Stimulated activated naive B cell treated with anti-CD40 and anti-IgM and Interleukin-4, amounts not matched to agents 10 μg/mL and 1 μg/mL and 100 μg/mL, for 72 hours (primary cell): ENCODE data around the gene ADRA2B.
"Not testable (repeated sequence)": the region's sequence is repeated elsewhere in the genome, so short reads cannot be mapped to it uniquely, and the experiment has no call there.

ENCODE experiments used
- ATAC-seq, 2 donors: fragments of 150-1000 bp; cut with Tn5 transposase; replicated peaks; 2 replicates each; pipeline ENCODE4 v1.10.0; 2021; ENCODE audit warnings: moderate library complexity in 1 of 2
- DNase-seq: peaks from one replicate; pipeline ENCODE4 v3.0.0; 2021
- H3K27ac Mint-ChIP-seq: one replicate; pipeline ENCODE4 v1.8.0; 2022; ENCODE audit warnings: mild to moderate bottlenecking, mixed read lengths
- H3K27me3 Mint-ChIP-seq, 2 donors: one replicate each; pipeline ENCODE4 v1.8.0; 2022; ENCODE audit warnings: mixed read lengths in 2 of 2
- H3K36me3 Mint-ChIP-seq, 2 donors: one replicate each; pipeline ENCODE4 v1.8.0; 2022; ENCODE audit warnings: mixed read lengths in 2 of 2, mild to moderate bottlenecking in 1 of 2
- H3K4me1 Mint-ChIP-seq, 2 donors: one replicate each; pipeline ENCODE4 v1.8.0; 2022; ENCODE audit warnings: mixed read lengths in 2 of 2, mild to moderate bottlenecking in 1 of 2
- H3K4me3 Mint-ChIP-seq, 2 donors: one replicate each; pipeline ENCODE4 v1.8.0; 2022; ENCODE audit warnings: mild to moderate bottlenecking in 2 of 2, mixed read lengths in 2 of 2, moderate library complexity in 1 of 2
- H3K9me3 Mint-ChIP-seq, 2 donors: one replicate each; pipeline ENCODE4 v1.8.0; 2022; ENCODE audit warnings: mixed read lengths in 2 of 2, mild to moderate bottlenecking in 1 of 2

ADRA2B gene

DNA sequence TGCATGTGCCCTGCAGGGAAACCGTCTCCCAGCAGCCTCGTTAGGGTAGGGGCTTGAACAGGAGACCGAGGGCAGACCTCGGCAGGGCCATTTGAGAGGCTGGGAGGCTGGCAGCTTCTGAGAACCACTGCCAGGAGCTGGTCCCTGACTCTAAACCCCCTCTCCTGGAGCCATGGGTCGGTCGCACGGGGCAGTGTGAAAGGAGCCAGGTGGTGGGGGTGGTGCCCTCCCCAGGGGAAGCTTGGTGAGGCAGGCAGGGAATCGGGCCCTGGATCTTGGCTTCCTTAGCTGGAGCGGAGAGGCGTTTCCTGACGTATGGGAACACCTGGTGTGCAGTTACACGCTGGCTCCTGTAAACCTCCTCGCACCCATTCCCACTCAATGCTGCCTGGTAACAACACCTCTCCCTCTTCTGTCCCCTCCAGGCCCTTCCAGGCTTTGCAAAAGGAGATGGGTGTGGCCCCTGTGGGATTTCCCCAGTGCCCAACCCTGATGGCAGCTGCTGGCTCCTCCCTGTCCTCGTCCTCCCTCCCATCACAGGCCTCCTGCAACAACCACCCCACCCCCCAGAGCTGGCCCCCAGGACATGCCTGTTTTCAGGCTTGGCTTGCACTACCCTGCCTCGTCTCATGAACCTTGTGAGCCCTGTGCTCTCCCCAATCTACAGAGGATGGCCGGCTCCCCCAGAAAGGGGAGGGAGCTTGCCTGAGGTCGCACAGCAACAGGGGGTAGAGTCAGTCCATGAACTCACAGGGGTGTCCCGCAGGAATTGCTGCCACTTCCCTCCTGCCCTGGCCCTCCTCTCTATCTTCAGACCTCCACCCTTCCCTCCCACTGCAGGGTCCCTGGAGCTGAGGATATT is 24.4 kb downstream of the ADRA2B start:
- ATAC-seq, result no peak

GRCh38 chr2:96091141-96091710 is 25.1 kb downstream of the ADRA2B start:
- Mint-ChIP-seq H3K4me1 (no peaks in the 10 kb centered on the region), H3K27ac (no peak overlapping the region), H3K36me3 (no peaks in the 10 kb centered on the region), H3K27me3 (peaks cover 16 to 17% of the 10 kb centered on the region in 2 donors), H3K9me3 (no peaks in the 10 kb centered on the region), H3K4me3 (no peak overlapping the region)
- ATAC-seq (no peak), DNase-seq (no peak)

More for the DNA sequence above, 24.4 kb downstream of the ADRA2B start:
- no peak overlapping the region for H3K4me3 Mint-ChIP-seq
- H3K4me1 Mint-ChIP-seq, result no peaks in the 10 kb centered on the region
- peaks cover 16 to 17% of the 10 kb centered on the region in 2 donors for H3K27me3 Mint-ChIP-seq
- no peaks in the 10 kb centered on the region for H3K36me3 Mint-ChIP-seq
- DNase-seq, result no peak
- no peak overlapping the region for H3K27ac Mint-ChIP-seq
- H3K9me3 Mint-ChIP-seq, result no peaks in the 10 kb centered on the region

DNA sequence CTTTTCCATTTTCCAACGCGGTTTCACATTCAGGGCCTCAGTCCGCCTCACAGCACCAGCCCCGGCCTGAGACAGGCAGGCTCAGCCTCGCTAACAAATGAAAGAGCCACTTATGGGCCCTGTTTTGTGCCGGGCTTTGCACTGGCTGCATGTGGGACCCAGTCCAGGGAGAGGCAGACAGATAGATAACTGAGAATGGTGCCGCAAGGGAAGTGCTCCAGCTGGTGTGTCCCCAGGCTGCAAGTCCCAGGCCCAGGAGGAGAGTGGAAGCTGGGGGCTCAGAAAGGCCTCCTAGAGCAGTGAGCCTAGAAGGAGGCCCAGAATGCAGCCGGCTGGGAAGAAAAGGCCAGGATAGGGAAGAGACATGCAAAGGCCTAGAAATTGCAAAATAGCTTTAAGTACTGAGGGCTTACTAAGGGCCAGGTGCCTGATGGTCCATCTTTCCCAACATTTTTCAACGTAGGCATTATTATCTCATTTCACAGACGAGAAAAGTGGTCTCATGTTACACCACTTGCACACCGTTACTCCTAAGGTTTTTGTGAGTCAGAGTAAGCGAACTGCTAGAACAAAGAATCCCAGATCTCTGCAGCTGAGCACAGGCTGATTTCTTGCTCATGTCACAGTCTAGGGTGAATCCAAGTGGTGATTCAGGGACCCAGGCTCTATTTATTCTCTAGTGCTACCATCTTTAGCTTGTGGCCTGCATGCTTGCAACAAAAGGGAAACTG is 26.0 kb downstream of the ADRA2B start:
- Mint-ChIP-seq H3K36me3 (no peaks in the 10 kb centered on the region), H3K27me3 (peaks cover 16% of the 10 kb centered on the region in 2 donors), H3K4me1 (no peaks in the 10 kb centered on the region), H3K9me3 (no peaks in the 10 kb centered on the region), H3K27ac (no peak overlapping the region), H3K4me3 (no peak overlapping the region)
- ATAC-seq (no peak), DNase-seq (no peak)

- DNase-seq (no peak), ATAC-seq (no peak)
- Mint-ChIP-seq H3K4me1 (no peaks in the 10 kb centered on the region), H3K9me3 (no peaks in the 10 kb centered on the region), H3K27ac (no peak overlapping the region), H3K36me3 (no peaks in the 10 kb centered on the region), H3K27me3 (peaks cover 17 to 19% of the 10 kb centered on the region in 2 donors), H3K4me3 (no peak overlapping the region)
Measured at GRCh38 chr2:96089356-96090195, 26.8 kb downstream of the ADRA2B start.

GRCh38 chr2:96088340-96089335 is 27.7 kb downstream of the ADRA2B start:
- DNase-seq, result no peak

GRCh38 chr2:96087130-96087529 is 29.2 kb downstream of the ADRA2B start:
- no peak overlapping the region for H3K27ac Mint-ChIP-seq
- DNase-seq (no peak), ATAC-seq (no peak)
- H3K27me3 Mint-ChIP-seq, result peaks cover 19 to 22% of the 10 kb centered on the region in 2 donors
- H3K9me3 Mint-ChIP-seq, result no peaks in the 10 kb centered on the region
- H3K4me1 Mint-ChIP-seq, result no peaks in the 10 kb centered on the region
- H3K36me3 Mint-ChIP-seq, result no peaks in the 10 kb centered on the region
- no peak overlapping the region for H3K4me3 Mint-ChIP-seq

More at GRCh38 chr2:96088340-96089335, 27.7 kb downstream of the ADRA2B start:
- H3K4me1 Mint-ChIP-seq, result no peaks in the 10 kb centered on the region
- H3K36me3 Mint-ChIP-seq, result no peaks in the 10 kb centered on the region
- no peak for ATAC-seq
- no peak overlapping the region for H3K4me3 Mint-ChIP-seq
- H3K27me3 Mint-ChIP-seq, result peaks cover 21 to 24% of the 10 kb centered on the region in 2 donors
- no peak overlapping the region for H3K27ac Mint-ChIP-seq
- no peaks in the 10 kb centered on the region for H3K9me3 Mint-ChIP-seq

DNA sequence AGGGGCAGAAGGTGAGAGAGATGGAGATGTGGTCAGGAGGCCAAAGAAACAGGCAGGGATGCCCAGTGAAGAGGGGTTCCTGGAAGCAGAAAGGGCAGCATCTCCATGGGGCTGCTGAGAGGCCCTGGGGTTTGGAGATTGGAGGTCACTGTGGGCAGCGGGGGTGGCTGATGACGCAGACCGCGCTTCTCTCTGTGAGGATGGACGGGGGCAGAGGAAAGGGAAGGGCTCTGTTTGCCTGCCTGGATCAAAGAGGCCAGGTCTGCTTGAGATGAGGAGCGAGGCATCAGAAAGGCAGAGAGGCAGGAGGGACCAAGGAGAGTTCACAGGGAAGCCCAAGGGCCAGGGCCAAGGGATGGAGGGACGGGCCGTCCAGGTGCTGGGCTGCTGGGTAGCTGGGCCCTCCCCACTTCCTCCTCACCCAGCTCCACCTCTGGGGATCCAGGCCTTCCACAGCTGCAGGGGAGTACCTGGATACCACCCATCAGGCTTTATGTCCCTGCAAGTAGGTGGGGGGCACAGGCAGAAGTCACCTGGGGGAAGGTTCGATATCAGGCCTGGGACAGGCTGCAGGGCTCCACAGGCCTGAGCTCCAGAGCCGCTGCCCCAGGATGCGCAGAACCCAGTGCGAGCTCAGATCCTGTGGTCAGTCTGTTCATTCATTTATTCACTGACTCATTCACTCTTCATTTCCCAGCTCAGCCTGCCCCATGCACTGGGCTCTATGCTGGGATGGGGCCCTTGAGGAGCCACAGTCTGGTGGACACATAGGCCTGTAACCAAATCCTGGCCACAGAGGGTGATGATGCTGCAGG is 30.6 kb downstream of the ADRA2B start:
- DNase-seq, result no peak
- Mint-ChIP-seq H3K27ac (no peak overlapping the region), H3K36me3 (no peaks in the 10 kb centered on the region), H3K27me3 (peaks cover 13 to 24% of the 10 kb centered on the region in 2 donors), H3K4me3 (no peak overlapping the region), H3K9me3 (peaks cover 0 to 2% of the 10 kb centered on the region in 2 donors), H3K4me1 (no peaks in the 10 kb centered on the region)
- no peak for ATAC-seq

DNA sequence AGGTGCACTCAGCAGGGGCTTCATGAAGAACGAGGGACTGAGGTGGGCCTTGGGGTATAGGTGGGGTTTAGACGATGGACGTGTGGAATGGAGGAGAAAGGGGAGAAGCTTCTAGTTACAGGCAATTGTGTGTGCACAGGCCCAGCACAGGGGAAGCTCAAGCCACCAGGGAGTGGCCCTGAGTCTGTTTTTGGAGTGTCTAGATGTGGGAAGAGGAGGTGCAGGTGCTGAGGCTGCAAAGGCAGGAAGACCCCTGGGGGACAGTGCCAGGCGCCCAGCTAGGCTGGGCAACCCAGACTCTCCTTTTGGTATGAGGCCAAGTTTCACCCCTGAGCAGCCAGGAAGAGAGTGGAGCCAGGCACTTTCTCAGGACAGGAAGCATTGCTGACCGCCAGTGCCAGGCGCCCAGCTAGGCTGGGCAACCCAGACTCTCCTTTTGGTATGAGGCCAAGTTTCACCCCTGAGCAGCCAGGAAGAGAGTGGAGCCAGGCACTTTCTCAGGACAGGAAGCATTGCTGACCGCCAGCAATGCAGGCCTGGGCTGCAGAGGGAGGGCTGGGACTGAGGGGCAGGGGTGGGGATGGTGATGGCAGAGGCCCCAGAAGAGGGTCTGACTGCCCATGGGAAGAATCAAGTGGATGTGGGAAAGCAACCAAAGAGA is 31.4 kb downstream of the ADRA2B start:
- not testable (repeated sequence) for H3K36me3 Mint-ChIP-seq, H3K27ac Mint-ChIP-seq, DNase-seq, ATAC-seq, H3K4me3 Mint-ChIP-seq, H3K4me1 Mint-ChIP-seq, H3K9me3 Mint-ChIP-seq
- peaks cover 12 to 28% of the 10 kb centered on the region in 2 donors for H3K27me3 Mint-ChIP-seq

DNA sequence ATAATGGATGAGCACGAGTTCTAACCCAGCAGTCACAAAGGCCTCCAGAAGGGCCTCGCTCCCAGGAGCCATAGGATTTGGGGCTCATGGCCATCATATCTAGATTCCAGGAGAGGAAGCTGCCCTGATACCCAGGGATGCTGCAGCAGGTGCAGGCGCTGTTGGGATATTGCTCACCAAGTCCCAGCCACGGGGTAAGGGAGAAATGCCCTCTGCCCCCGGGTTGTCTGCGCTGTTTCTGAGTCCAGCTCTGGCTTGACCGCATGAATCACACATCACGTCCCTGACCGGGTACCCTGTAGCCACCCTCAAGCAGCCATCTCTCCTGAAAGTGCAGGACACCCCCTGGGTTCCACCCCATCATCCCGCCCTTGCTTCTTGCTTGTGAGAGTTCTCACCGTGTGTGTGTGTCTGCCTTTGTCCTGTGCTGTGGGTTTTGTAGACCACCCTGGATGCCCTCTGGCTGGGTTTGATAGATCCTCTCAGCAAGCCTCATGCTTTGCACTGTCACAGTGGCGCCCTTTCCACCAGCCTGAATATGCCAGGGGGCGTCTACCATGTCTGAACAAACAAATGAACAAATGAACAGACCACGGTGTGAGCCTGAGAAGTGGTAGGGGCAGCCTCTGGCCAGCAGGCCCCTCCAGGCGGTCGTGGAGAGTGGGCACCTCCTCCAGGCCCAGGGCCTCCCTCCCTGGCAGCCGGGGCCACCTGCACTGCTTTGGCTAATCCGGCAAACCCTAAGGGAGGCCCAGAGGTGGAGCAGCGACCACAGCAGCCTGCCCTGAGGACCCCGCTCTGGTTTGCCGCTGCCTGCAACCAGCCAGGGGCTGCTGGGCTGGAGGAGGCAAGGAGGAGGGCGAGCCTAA is 32.1 kb downstream of the ADRA2B start:
- ATAC-seq (no peak), DNase-seq (no peak)
- peaks cover 12 to 36% of the 10 kb centered on the region in 2 donors for H3K27me3 Mint-ChIP-seq
- no peak overlapping the region for H3K4me3 Mint-ChIP-seq
- H3K36me3 Mint-ChIP-seq, result no peaks in the 10 kb centered on the region
- H3K4me1 Mint-ChIP-seq, result no peaks in the 10 kb centered on the region
- peaks cover 0 to 2% of the 10 kb centered on the region in 2 donors for H3K9me3 Mint-ChIP-seq
- no peak overlapping the region for H3K27ac Mint-ChIP-seq

GRCh38 chr2:96083064-96083939 is 33.1 kb downstream of the ADRA2B start:
- no peak overlapping the region for H3K4me3 Mint-ChIP-seq
- ATAC-seq, result no peak
- DNase-seq, result no peak
- H3K27me3 Mint-ChIP-seq, result peaks cover 12 to 41% of the 10 kb centered on the region in 2 donors
- H3K9me3 Mint-ChIP-seq, result peaks cover 0 to 2% of the 10 kb centered on the region in 2 donors
- H3K27ac Mint-ChIP-seq, result no peak overlapping the region
- no peaks in the 10 kb centered on the region for H3K36me3 Mint-ChIP-seq
- no peaks in the 10 kb centered on the region for H3K4me1 Mint-ChIP-seq
